GM21717 (cell line): ENCODE data around the gene C10orf90.

Source experiments
- ATAC-seq: cut with Tn5 transposase; IDR thresholded peaks from one replicate; pipeline ENCODE4 v1.9.1; 2021; ENCODE audit warnings: mild to moderate bottlenecking, moderate library complexity; ENCODE audit not compliant: unreplicated experiment

Gene C10orf90

GRCh38 chr10:126468876-126469643 is 201.4 kb downstream of the C10orf90 start:
- ATAC-seq = no peak

DNA sequence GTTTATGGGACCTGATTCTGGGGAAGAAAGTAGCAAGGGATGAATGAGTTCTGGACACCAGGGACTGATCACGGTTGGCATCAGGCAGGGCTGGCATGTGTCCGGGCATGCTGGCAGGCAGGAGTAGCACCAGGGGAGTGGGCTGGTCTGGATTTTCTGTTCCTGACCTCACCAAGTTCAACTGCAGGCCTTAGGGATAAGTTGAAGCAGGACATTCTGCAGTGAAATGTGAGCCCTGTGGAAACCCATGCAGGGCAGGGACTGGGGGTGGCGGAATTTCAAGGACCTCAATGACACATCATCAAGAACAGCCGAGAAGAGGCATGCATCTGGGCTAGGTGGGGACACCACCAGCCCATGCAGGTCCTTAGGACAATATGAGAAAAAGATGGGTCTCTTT is 202.0 kb downstream of the C10orf90 start:
- no peak for ATAC-seq

DNA sequence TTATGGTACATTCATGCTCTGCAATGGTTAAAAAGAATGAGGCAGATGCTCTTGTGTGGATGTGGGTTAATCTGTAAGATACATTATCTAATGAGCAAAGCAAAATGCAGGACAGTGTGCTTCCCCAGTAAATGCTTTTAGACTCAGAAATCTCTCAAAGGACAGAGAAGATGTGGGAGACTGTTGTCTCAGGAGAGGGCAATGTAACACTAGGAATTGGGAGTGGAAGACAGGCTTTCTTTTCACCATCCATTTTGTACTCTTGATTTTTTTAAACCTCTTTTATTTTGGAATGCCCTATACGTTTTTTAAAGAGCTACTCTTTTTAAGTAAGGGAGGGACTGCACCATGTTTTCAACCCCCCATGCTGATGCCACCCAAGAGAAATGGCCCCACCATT is 204.7 kb downstream of the C10orf90 start:
- no peak for ATAC-seq

GRCh38 chr10:126463286-126463685 is 207.2 kb downstream of the C10orf90 start:
- no peak for ATAC-seq

DNA sequence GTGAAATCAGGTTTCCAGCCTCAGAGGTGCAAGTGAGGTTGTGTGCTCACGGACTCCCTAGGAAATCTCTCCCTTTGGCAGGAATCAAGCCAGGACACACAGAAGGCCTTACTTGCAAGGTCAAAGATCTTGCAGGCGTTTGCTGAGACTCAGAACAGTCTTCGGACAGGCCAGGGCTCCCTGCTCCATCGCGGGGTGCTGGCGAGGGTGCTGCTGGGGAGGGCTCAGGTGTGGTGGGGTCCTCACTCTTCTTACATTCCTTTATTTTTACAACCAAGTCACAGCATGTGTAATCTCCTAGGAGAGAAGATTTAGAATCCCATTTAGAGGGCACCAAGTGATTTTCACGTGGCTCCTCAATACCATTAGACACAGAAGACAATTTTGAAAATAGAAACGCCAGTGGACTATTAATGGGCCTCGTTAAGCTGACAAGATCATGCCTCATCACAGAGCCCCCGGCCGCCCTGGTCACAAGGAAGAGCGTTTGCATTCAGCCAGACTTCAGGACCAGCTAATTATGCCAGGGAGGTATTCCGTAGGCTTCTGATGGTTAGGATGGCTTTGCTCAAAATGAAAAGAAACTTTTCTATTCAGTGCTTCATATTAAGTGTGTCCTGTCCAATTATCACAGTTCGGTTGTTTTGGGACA is 209.1 kb downstream of the C10orf90 start:
- ATAC-seq = no peak

DNA sequence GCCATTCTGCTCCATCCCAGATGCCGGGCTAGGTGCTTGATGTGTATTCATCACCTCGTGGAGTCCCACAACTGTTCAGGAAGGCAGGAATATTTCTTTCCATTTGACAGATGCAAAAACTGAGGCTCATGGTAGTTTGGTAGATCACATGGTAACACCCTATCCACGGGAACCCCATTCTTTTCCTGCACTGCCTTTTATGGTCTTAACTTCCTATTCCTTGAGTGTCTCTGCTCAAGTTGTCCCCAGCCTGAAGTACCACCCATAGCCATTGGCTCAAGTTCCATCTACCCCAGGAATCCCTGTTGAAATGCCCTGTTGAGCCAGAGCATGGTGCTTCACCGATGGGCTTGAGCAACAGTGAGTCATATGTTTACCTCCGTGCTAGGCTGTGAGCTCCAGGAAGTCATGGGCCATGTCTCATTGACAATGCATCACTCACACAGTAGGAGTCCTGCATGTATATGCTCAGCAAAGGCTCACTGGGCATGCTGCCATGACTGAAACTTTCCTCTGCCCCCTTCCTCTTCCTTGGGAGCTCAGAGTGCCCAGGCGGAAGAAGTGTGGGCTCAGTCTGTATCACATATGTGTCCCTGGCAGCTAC is 210.5 kb downstream of the C10orf90 start:
- no peak for ATAC-seq

- no peak for ATAC-seq
Observed at GRCh38 chr10:126459032-126459831, 211.3 kb downstream of the C10orf90 start.

- no peak for ATAC-seq
Observed at GRCh38 chr10:126458466-126458865, 212.0 kb downstream of the C10orf90 start.

GRCh38 chr10:126456632-126457031 is 213.9 kb downstream of the C10orf90 start:
- no peak for ATAC-seq

- ATAC-seq = no peak
Observed at GRCh38 chr10:126455766-126456405, 214.6 kb downstream of the C10orf90 start.

- ATAC-seq = no peak
Observed at GRCh38 chr10:126455036-126455765, 215.3 kb downstream of the C10orf90 start.

- ATAC-seq = no peak
Observed at GRCh38 chr10:126454045-126454751, 216.3 kb downstream of the C10orf90 start.

DNA sequence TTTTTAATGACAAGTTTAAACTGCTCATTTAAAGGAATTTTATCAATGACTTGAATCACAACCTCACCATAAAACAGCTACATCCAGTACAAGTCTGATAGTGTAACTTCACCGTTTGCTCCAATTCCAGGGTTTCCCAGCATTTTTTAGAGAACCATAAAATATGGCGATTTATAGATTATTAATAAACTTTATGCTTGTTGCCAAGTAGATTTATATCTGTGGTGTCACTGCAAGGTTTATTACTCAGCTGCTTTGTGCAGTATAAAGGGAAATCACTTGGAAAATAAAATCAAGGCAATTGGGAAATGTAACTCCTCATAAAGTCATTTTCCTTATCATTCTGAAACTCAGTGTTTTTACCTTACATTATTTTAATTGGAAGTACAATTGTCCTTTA is 218.2 kb downstream of the C10orf90 start:
- ATAC-seq = no peak

DNA sequence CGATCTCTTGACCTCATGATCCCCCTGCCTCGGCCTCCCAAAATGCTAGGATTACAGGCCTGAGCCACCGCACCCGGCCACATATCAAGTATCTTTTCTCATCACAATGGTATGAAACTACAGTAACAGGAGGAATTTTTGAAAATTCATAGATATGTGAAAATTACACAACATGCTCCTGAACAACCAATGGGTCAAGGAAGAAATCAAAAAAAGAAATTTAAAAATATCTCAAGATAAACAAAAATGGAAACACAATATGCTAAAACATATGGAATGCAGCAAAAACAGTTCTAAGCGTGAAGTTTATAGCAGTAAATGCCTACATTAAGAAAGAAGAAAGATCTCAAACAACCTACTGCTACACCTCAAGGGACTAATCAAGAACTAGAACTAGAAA is 222.4 kb downstream of the C10orf90 start:
- ATAC-seq = no peak

DNA sequence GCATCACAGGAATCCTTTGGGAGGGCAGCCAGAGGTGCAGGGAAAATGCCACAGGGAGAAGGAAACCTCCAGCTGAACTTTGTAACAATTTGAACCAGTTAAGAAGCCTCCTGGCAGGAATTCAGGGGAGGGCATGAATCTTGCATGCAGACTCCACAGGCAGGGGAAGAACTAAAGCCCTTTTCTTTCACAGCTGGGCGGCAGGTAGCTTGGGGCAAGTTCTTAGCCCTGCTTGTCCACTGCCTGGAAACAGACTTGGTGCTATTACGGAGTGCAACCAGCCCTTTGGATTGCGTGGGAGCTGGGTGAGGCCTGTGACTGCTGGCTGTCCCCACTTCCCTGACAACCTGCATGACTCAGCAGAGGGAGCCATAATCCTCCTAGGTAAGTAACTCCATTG is 230.6 kb downstream of the C10orf90 start:
- no peak for ATAC-seq

DNA sequence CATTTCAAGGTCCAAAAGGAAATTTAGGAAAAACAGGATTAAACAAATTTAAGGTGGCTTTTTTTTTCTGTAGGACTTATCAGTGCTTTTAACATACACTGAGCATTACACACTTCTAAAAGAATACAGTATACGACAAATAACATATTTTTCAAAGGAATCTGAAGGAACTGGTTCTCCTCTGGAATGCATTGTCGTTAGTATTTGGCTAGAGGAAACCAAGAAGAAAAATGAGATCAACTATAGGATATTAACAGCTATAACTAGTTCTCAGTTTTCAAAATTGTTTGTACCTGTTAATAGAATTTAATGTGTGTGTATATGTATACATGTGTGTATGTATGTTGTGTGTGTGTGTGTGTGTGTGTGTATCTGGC is 232.1 kb downstream of the C10orf90 start:
- ATAC-seq = no peak

DNA sequence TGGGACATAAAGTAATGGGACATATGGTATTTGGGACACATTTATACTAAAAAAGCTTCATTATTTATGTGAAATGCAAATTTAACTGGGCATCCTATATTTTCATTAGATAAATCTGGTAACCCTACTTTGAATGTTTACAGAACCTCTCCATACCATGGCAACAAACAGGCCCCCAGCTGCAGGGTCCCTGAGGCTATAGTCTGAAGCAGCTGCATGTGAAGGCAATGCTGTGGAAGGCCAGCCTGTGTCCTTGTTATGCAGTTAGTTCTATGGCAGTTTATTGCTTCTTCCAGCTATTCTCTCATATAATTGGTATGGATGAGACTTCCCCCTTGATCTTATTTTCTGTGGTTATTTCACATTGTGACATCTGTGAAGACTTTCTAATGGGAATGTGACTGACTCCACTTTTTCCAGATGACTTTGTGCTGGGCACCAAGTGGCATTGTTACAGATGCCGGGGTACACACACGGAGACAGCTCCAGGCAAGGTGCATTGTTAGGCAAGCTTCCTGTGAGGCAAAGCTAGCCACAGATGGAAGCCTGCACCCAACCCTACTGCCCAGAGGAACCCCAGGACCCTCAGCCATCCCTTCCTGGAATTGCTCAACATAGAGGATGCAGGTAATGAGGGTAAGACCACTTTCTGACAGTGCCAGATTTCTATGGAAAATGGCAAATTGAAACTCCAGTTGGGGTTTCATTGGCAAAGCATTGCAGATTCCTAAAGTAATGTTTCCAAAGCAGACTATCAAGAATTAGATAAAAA is 232.7 kb downstream of the C10orf90 start:
- ATAC-seq = no peak

DNA sequence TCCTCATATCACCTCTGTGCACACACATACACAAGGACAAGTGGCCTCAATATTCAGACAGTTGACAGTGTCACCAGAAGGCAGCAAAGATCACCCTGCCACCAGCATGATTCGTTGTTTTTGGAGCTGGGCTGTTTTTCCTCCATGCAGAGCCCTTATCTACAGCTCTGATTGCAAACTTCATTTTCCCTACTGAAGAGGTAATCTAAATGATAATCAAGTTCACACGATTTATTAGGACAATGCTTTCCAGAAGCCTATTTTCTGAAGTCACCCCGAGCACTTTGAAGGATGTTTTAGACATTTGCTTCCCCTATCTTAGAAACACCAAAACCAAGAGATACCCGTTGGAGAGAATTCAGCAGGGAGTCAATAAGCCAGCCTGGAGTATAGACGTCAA is 236.3 kb downstream of the C10orf90 start:
- ATAC-seq = no peak

- no peak for ATAC-seq
Observed at GRCh38 chr10:126433351-126433750, 237.1 kb downstream of the C10orf90 start.
